Measurements from ENCODE around the gene OR6C6. TPM values are rescaled to one million over a fixed set of nuclear protein-coding genes. Genes with fewer than 3 reads are reported as not detected.

The OR6C6 gene
- not detected in 5 replicates for total RNA-seq (2022; extraction: Qiagen RNA extraction)

DNA sequence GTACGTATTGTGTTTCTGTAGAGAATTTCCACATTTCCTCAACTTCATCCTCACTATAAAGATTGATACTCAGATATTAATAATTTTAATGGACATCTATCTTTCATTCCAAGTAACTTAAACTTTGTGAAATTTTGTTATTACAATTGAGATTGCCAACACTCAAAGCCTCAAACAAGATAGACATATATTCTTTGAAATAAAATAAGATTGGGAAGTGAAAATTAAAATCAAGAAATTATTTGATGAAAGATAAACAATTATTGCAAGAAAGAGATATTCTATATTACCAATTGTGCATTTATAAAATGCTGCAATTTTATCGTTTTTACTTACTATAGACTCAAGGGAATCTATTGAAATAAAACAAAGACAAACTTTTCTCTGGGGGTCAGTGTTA is at the start of gene OR6C6:
Gene OR6C6, minus strand, starts transcription at position 101 of the 400 bp plus-strand sequence. CDS start 1,337 bp downstream, outside the sequence.

DNA sequence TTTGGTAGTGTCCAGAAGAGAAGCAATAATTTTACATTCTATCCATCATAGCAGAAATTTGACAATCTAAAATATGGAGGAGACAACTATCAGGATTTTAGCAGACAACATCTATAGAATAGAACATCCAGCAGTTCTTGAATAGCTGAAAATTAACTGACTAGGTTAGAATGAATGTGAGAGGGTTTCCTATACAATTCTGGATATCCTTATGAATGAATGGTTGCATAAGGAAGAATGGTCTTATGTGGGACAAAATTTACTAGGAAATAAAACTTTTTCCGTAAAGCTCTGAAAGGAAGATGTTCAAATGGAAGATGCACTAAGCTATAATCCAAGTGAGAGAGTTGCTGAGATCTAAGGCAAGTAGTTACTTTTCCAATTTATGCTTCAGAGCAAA is 34.1 kb upstream of the OR6C6 start, which contains the start of gene OR6C3:
Gene OR6C3, plus strand, starts transcription at position 301 of the 400 bp plus-strand sequence. CDS start 955 bp downstream, outside the sequence.

DNA sequence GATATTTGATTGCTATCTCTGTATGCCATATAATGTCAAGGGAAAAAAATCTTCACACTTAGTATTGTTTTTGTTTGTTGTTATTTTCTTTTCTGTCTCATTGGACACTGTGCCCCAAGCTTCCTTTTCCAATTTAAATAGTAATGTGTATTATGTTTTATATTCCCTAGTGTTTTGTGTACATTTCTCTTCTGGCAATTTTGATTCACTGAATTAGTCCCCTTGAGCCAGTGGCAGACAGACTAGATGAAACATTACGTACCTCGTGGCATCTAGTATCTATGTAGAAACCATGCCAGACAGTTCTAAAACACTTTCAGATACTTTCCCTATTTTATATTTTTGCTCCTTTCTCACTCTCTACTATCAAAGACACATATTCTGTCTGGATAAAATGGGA is 17.7 kb upstream of the OR6C6 start, which contains the start of gene OR6C1:
Gene OR6C1, plus strand, starts transcription at position 301 of the 400 bp plus-strand sequence. CDS start 6,257 bp downstream, outside the sequence.

DNA sequence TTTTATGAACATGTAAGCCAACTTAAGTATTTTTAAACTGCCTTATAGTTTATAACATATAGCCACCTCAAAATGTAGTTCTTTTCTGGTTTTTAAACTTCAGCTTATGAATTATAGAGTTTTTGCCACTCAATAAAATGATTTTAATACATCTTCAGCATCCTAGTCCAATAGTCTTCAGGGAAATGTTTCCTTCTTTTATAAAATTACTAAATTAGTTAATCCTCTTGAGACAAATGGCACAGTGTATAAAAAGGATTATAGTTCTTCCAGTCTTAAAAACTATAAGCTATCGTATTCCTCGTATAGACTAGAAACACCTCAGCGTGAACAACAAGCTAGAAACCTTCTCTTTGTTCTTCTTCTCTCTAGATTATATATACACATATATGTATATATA is 52.1 kb downstream of the OR6C6 start, which contains the start of gene OR6C74:
Gene OR6C74, plus strand, starts transcription at position 301 of the 400 bp plus-strand sequence. CDS start 2,679 bp downstream, outside the sequence.

Other genes starting within 250 kb of the OR6C6 start
- gene OR9K2, start 170.2 kb downstream of the OR6C6 start, total RNA-seq (2022; extraction: Qiagen RNA extraction), result not detected in 5 replicates
- not detected in 5 replicates for gene OR10A7, start 75.5 kb downstream of the OR6C6 start, total RNA-seq (2022; extraction: Qiagen RNA extraction)
- not detected in 5 replicates for gene OR6C74, start 52.0 kb downstream of the OR6C6 start, total RNA-seq (2022; extraction: Qiagen RNA extraction)
- not detected in 5 replicates for gene OR6C1, start 17.8 kb upstream of the OR6C6 start, total RNA-seq (2022; extraction: Qiagen RNA extraction)
- gene OR6C3, start 34.2 kb upstream of the OR6C6 start, total RNA-seq (2022; extraction: Qiagen RNA extraction), result not detected in 5 replicates
- gene OR6C75, start 66.4 kb upstream of the OR6C6 start, total RNA-seq (2022; extraction: Qiagen RNA extraction), result not detected in 5 replicates
- not detected in 5 replicates for gene OR6C65, start 104.0 kb upstream of the OR6C6 start, total RNA-seq (2022; extraction: Qiagen RNA extraction)
- gene OR6C76, start 129.7 kb upstream of the OR6C6 start, total RNA-seq (2022; extraction: Qiagen RNA extraction), result not detected in 5 replicates
- gene OR6C2, start 147.5 kb upstream of the OR6C6 start, total RNA-seq (2022; extraction: Qiagen RNA extraction), result not detected in 5 replicates
- gene OR6C70, start 173.6 kb upstream of the OR6C6 start, total RNA-seq (2022; extraction: Qiagen RNA extraction), result not detected in 5 replicates
- not detected in 5 replicates for gene OR6C68, start 195.8 kb upstream of the OR6C6 start, total RNA-seq (2022; extraction: Qiagen RNA extraction)

Measured in A549 treated with CORT108297 at 1 μM for 4 hours (cell line).